IMR-90 (cell line): ENCODE measurements around the gene DNMT3A. TPM values are rescaled to one million over a fixed set of nuclear protein-coding genes. Genes with fewer than 3 reads are reported as not detected.

Source experiments
- ATAC-seq: fragments of 200-7000 bp; cut with Tn5 transposase; 2 replicates; pipeline ENCODE4 v1.9.1; 2020; ENCODE audit warnings: low read depth, mild to moderate bottlenecking, moderate library complexity
- BruUV-seq: library from RNA; stranded (reverse); fragments of 400-500 nt; replicated peaks from 2 replicates; lab custom pipeline; 2021; lab: Mats Ljungman, UMichigan
- CTCF ChIA-PET: fragments of 300-600 bp; formaldehyde crosslinking; extraction: SDS; loops from one replicate; lab custom pipeline; 2021; ENCODE audit warnings: antibody characterized with exemption; lab: Yijun Ruan, JAX
- POLR2A ChIA-PET: fragments of 300-600 bp; sonication (Branson Sonifier 250); formaldehyde crosslinking; loops from one replicate; lab custom pipeline; 2022; ENCODE audit warnings: antibody characterized with exemption; ENCODE audit not compliant: unreplicated experiment; lab: Charles Lee
- DNase-seq: peaks from one replicate; pipeline ENCODE4 v3.0.0; 2013
- H2AFZ ChIP-seq: replicated peaks from 2 replicates; pipeline ENCODE3; 2013; ENCODE audit warnings: low read length, mild to moderate bottlenecking; ENCODE audit not compliant: poor library complexity
- H2AK5ac ChIP-seq: 2 replicates; pipeline ENCODE4 v1.6.1; 2013; ENCODE audit warnings: low read depth, low read length, inconsistent platforms
- H2AK9ac ChIP-seq: replicated peaks from 2 replicates; pipeline ENCODE3; 2013; ENCODE audit warnings: mild to moderate bottlenecking, low read depth, low read length, moderate library complexity; ENCODE audit not compliant: poor library complexity
- H2BK120ac ChIP-seq: 2 replicates; pipeline ENCODE4 v1.6.1; 2013; ENCODE audit warnings: low read depth, low read length, inconsistent platforms
- H2BK15ac ChIP-seq: 3 replicates; pipeline ENCODE4 v1.6.1; 2013; ENCODE audit warnings: low read depth, low read length, inconsistent platforms
- H2BK20ac ChIP-seq: 2 replicates; pipeline ENCODE4 v1.6.1; 2013; ENCODE audit warnings: low read depth, mild to moderate bottlenecking, inconsistent platforms, low read length, moderate library complexity
- H2BK5ac ChIP-seq: 2 replicates; pipeline ENCODE4 v1.6.1; 2013; ENCODE audit warnings: mild to moderate bottlenecking, low read depth, low read length, inconsistent platforms; ENCODE audit not compliant: poor library complexity, severe bottlenecking
- H3K14ac ChIP-seq: replicated peaks from 2 replicates; pipeline ENCODE4 v1.6.1; 2013; ENCODE audit warnings: low read depth, low read length, inconsistent platforms
- H3K18ac ChIP-seq: 2 replicates; pipeline ENCODE4 v1.6.1; 2013; ENCODE audit warnings: low read depth, low read length, control low read depth
- H3K23ac ChIP-seq: 2 replicates; pipeline ENCODE4 v1.6.1; 2013; ENCODE audit warnings: low read depth, low read length, inconsistent platforms
- H3K27ac ChIP-seq: 2 replicates; pipeline ENCODE4 v1.5.1; 2013; ENCODE audit warnings: mild to moderate bottlenecking, control low read depth, low read length; ENCODE audit not compliant: insufficient read depth
- H3K27me3 ChIP-seq: 2 replicates; pipeline ENCODE4 v1.6.1; 2013; ENCODE audit warnings: low read length; ENCODE audit not compliant: control insufficient read depth, insufficient read depth
- H3K36me3 ChIP-seq: 2 replicates; pipeline ENCODE4 v1.6.1; 2013; ENCODE audit warnings: low read length, mixed read lengths; ENCODE audit not compliant: control insufficient read depth, insufficient read depth
- H3K4ac ChIP-seq: 2 replicates; pipeline ENCODE4 v1.6.1; 2013; ENCODE audit warnings: low read depth, low read length, inconsistent platforms
- H3K4me1 ChIP-seq: 2 replicates; pipeline ENCODE4 v1.6.1; 2013; ENCODE audit warnings: low read length, mixed read lengths; ENCODE audit not compliant: control insufficient read depth, insufficient read depth
- H3K4me2 ChIP-seq: 2 replicates; pipeline ENCODE4 v1.6.1; 2013; ENCODE audit warnings: low read depth, mild to moderate bottlenecking, control low read depth, low read length, moderate library complexity
- H3K4me3 ChIP-seq: 2 replicates; pipeline ENCODE4 v1.5.1; 2013; ENCODE audit warnings: low read depth, mild to moderate bottlenecking, control low read depth, low read length, moderate library complexity; ENCODE audit not compliant: insufficient read depth
- H3K56ac ChIP-seq: 2 replicates; pipeline ENCODE4 v1.6.1; 2013; ENCODE audit warnings: low read length, inconsistent platforms; ENCODE audit not compliant: insufficient read depth; ENCODE audit errors: extremely low read depth
- H3K79me1 ChIP-seq, 2 experiments: 2 replicates each; pipeline ENCODE4 v1.6.1; 2013; ENCODE audit warnings: low read length in 2 of 2, inconsistent platforms in 1 of 2, low read depth in 1 of 2
- H3K9ac ChIP-seq: 2 replicates; pipeline ENCODE4 v1.6.1; 2013; ENCODE audit warnings: low read depth, low read length, control low read depth
- H3K9me1 ChIP-seq: 2 replicates; pipeline ENCODE4 v1.6.1; 2013; ENCODE audit warnings: low read length, inconsistent platforms; ENCODE audit not compliant: insufficient read depth
- H3K9me3 ChIP-seq: 2 replicates; pipeline ENCODE4 v1.6.1; 2013; ENCODE audit warnings: low read length; ENCODE audit not compliant: control insufficient read depth, insufficient read depth
- H4K20me1 ChIP-seq: 2 replicates; pipeline ENCODE4 v1.6.1; 2013; ENCODE audit warnings: low read length, inconsistent platforms; ENCODE audit not compliant: insufficient read depth
- H4K5ac ChIP-seq: 2 replicates; pipeline ENCODE4 v1.6.1; 2013; ENCODE audit warnings: mild to moderate bottlenecking, low read depth, low read length, control low read depth
- H4K8ac ChIP-seq, 2 experiments: 2 replicates each; pipeline ENCODE4 v1.6.1; 2013; ENCODE audit warnings: low read depth in 2 of 2, low read length in 2 of 2, control low read depth in 1 of 2, inconsistent platforms in 1 of 2
- H4K91ac ChIP-seq: 2 replicates; pipeline ENCODE4 v1.6.1; 2013; ENCODE audit warnings: low read depth, low read length, inconsistent platforms; ENCODE audit not compliant: insufficient read depth
- NFE2L2 ChIP-seq: fragments of 150-350 bp; IDR thresholded peaks from 2 replicates; pipeline ENCODE4 v1.6.1; 2016; ENCODE audit warnings: low read depth, mild to moderate bottlenecking, low read length
- POLR2A ChIP-seq: IDR thresholded peaks from 2 replicates; pipeline ENCODE4 v1.6.1; 2012; ENCODE audit warnings: mild to moderate bottlenecking, low read depth, low read length
- RAD21 ChIP-seq: IDR thresholded peaks from 2 replicates; pipeline ENCODE4 v1.6.1; 2012; ENCODE audit warnings: low read length, improper control_type of control experiment
- USF2 ChIP-seq: fragments of 150-350 bp; IDR thresholded peaks from 2 replicates; pipeline ENCODE4 v1.6.1; 2017; ENCODE audit warnings: mild to moderate bottlenecking, antibody characterized with exemption, low read length, low read depth
- WGBS, 2 experiments: methylation state at CpG; one replicate each; pipeline versions ENCODE4 v1.1.5 to v1.1.7; 2013; ENCODE audit warnings: missing lambda C conversion rate in 2 of 2; ENCODE audit not compliant: insufficient read length in 1 of 2; ENCODE audit errors: extremely low coverage in 2 of 2; 5-methylcytosine and 5-hydroxymethylcytosine counted together
- dilution Hi-C: fragments of 300-500 bp; cut with HindIII; formaldehyde crosslinking; loops from one replicate; pipeline ENCODE4 v1.14.3; 2018; ENCODE audit warnings: low sequenced_read_pairs; ENCODE audit not compliant: unreplicated experiment
- in situ Hi-C: fragments of 300-500 bp; cut with MboI; formaldehyde crosslinking; loops from 3 replicates; pipeline ENCODE4 v1.14.3; 2019; ENCODE audit warnings: low sequenced_read_pairs, inconsistent platforms, mixed read lengths
- intact Hi-C: fragments of 100-400 bp; cut with micrococcal nuclease; formaldehyde crosslinking; loops from 2 replicates; pipeline ENCODE4 v1.10.0; 2022
- polyA plus RNA-seq, 3 experiments: library from polyadenylated mRNA; depleted of rRNA; stranded (reverse); fragments of >200 nt; gene quantifications; 2 replicates each; pipeline ENCODE4 v1.2.3, GENCODE V29; 2012; ENCODE audit warnings: low replicate concordance in 1 of 3
- total RNA-seq: library from RNA; depleted of rRNA; stranded (reverse); fragments of >200 nt; gene quantifications from 2 replicates; pipeline ENCODE4 v1.2.3, GENCODE V29; 2012

The DNMT3A gene
- total and polyA plus RNA-seq, 2 of the 4 experiments (the other 2 are of a cell fraction) = 4.4 to 9.7 TPM

- no peak for TF ChIP-seq POLR2A
- no peak for TF ChIP-seq RAD21
Measured at GRCh38 chr2:25347205-25347815, 5.6 kb upstream of the DNMT3A start (continued).

GRCh38 chr2:25343187-25343825 lies 1.6 kb upstream of the DNMT3A start:
- no peak overlapping the region for H3K4ac ChIP-seq
- no peak overlapping the region for H3K23ac ChIP-seq
- no peak overlapping the region for H3K4me2 ChIP-seq
- no peak overlapping the region for H3K18ac ChIP-seq
- no peak overlapping the region for H4K5ac ChIP-seq
- no peak overlapping the region for H2BK120ac ChIP-seq
- intact Hi-C loops = loop anchor here (2.0 kb wide), 1 partner anchor 33 kb away; no protein-coding TSS in a partner anchor
- peaks cover 17% of the 10 kb centered on the region for H3K4me1 ChIP-seq
- POLR2A ChIA-PET = no interaction called here
- DNase-seq = no peak
- peaks cover 18% of the 10 kb centered on the region for H4K20me1 ChIP-seq
- no peaks in the 10 kb centered on the region for H3K36me3 ChIP-seq
- peaks cover 6% of the 10 kb centered on the region; the same call in 1 of the 2 replicates for H3K9me1 ChIP-seq
- H3K9me3 ChIP-seq = no peaks in the 10 kb centered on the region
- no peaks in the 10 kb centered on the region for H3K27me3 ChIP-seq
- H3K56ac ChIP-seq = no peak overlapping the region
- no peak overlapping the region for H4K91ac ChIP-seq
- H3K27ac ChIP-seq = no peak overlapping the region
- H2AK5ac ChIP-seq = no peak overlapping the region
- 84% methylated on average over 10 of the region's 21 CpGs; no CpG with 5 or more reads in 1 of the 2 experiments for WGBS, 2 experiments
- TF ChIP-seq NFE2L2 (no peak), USF2 (no peak)
- H2BK20ac ChIP-seq = no peak overlapping the region
- dilution Hi-C loops = no loop called here
- peak overlapping the region; percentile 51 for H2AFZ ChIP-seq
- in situ Hi-C loops = no loop called here
- no peak overlapping the region for H3K4me3 ChIP-seq
- peaks cover 0 to 21% of the 10 kb centered on the region in 2 experiments; a peak in 1 of 4 replicates for H3K79me1 ChIP-seq
- BruUV-seq = no TSS peak
- CTCF ChIA-PET = interaction anchor here (0.6 kb wide), 1 partner anchor 1026 kb away, joined by 6 read pairs; no protein-coding TSS in a partner anchor
- ATAC-seq = no peak
- H4K8ac ChIP-seq = no peak overlapping the region
- H2BK5ac ChIP-seq = no peak overlapping the region
- no peak overlapping the region for H2AK9ac ChIP-seq
- H3K9ac ChIP-seq = no peak overlapping the region
- no peak overlapping the region for H2BK15ac ChIP-seq
- H3K14ac ChIP-seq = no peak overlapping the region
